Karpas-422 (cell line): ENCODE measurements around the gene MAN1C1. TPM values are rescaled to one million over a fixed set of nuclear protein-coding genes. Genes with fewer than 3 reads are reported as not detected.

Experiments used
- DNase-seq: peaks from one replicate; pipeline ENCODE4 v3.0.0-alpha.2; 2015
- H2AFZ ChIP-seq: fragments of 200-600 bp; sonication (generic); 2 replicates; pipeline ENCODE4 v1.6.1; 2014; ENCODE audit warnings: antibody characterized with exemption, low read length, mixed read lengths
- H3K27ac ChIP-seq: fragments of 200-600 bp; sonication (generic); 2 replicates; pipeline ENCODE4 v1.5.1; 2014; ENCODE audit warnings: mild to moderate bottlenecking, low read length, moderate library complexity
- H3K27me3 ChIP-seq: fragments of 200-600 bp; sonication (generic); 2 replicates; pipeline ENCODE4 v1.6.1; 2014; ENCODE audit warnings: low read length, mixed read lengths
- H3K36me3 ChIP-seq: fragments of 200-600 bp; sonication (generic); 2 replicates; pipeline ENCODE4 v1.6.1; 2014; ENCODE audit warnings: low read length, mixed read lengths; ENCODE audit not compliant: insufficient read depth
- H3K4me1 ChIP-seq: fragments of 200-600 bp; sonication (generic); 2 replicates; pipeline ENCODE4 v1.6.1; 2014; ENCODE audit warnings: mild to moderate bottlenecking, low read length, mixed read lengths
- H3K4me2 ChIP-seq: fragments of 200-600 bp; sonication (generic); 2 replicates; pipeline ENCODE4 v1.6.1; 2014; ENCODE audit warnings: low read length, low read depth, mild to moderate bottlenecking; ENCODE audit not compliant: poor library complexity, severe bottlenecking
- H3K4me3 ChIP-seq: fragments of 200-600 bp; sonication (generic); 2 replicates; pipeline ENCODE4 v1.5.1; 2014; ENCODE audit warnings: mild to moderate bottlenecking, antibody characterized with exemption, low read length, mixed read lengths
- H3K79me2 ChIP-seq: fragments of 200-600 bp; sonication (generic); 2 replicates; pipeline ENCODE4 v1.6.1; 2014; ENCODE audit warnings: mild to moderate bottlenecking, low read length, mixed read lengths
- H3K9ac ChIP-seq: fragments of 200-600 bp; sonication (generic); 2 replicates; pipeline ENCODE4 v1.6.0; 2014; ENCODE audit warnings: low read length
- H3K9me2 ChIP-seq: fragments of 200-600 bp; sonication (generic), shearing (Covaris generic); replicated peaks from 2 replicates; pipeline ENCODE4 v1.6.0; 2014; ENCODE audit warnings: mild to moderate bottlenecking, low read length, moderate library complexity; ENCODE audit not compliant: insufficient read depth
- H3K9me3 ChIP-seq: fragments of 300-700, 200-600 bp; sonication (generic); 2 replicates; pipeline ENCODE4 v1.6.1; 2014; ENCODE audit warnings: low read length, mixed read lengths
- H4K20me1 ChIP-seq: fragments of 200-600 bp; sonication (generic); 2 replicates; pipeline ENCODE4 v1.6.1; 2014; ENCODE audit warnings: mild to moderate bottlenecking, antibody characterized with exemption, low read length, low read depth; ENCODE audit not compliant: insufficient read depth
- total RNA-seq: library from RNA; depleted of rRNA; stranded (reverse); fragments of >200 nt; shearing (Covaris generic); gene quantifications from 2 replicates; pipeline ENCODE4 v1.2.3, GENCODE V29; 2014; ENCODE audit warnings: low replicate concordance

Gene MAN1C1
- total RNA-seq, 1 experiment from 2014 or later: not detected

DNA sequence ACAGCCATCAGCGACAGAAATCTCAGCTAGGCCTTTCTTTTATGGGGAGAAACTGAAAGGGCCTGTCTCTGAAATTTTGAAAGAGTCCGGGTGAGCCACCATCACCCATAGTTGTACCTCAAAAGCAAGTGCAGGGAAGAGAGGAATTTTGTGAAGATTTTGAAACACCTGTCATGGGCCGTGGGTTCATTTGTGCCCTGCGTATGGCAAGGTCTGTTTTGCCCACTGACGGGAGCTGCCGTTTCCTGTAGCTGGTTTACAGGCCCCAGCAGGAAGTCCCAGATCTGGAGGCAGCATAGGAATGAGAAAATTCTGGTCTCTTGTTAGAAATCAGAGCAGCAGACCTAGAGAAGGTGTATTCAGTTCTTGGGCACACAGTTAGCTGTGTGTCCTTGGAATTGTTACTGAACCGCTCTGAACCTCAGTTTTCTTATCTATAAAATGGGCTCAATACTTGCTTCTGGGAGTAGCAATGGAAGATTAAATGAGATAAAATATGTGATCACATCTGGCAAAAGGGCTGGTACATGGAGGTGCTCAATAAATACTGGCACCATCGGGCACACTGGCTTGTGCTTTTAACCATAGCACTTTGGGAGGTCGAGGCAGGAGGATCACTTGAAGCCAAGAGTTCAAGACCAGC is 52.5 kb downstream of the MAN1C1 start:
- H3K36me3 ChIP-seq: no peaks in the 10 kb centered on the region
- no peak overlapping the region for H3K4me3 ChIP-seq
- H2AFZ ChIP-seq: no peak overlapping the region
- no peak overlapping the region for H3K4me2 ChIP-seq
- H3K9ac ChIP-seq: no peak overlapping the region
- no peak for DNase-seq
- H3K9me3 ChIP-seq: no peaks in the 10 kb centered on the region
- no peaks in the 10 kb centered on the region for H3K9me2 ChIP-seq
- H3K27ac ChIP-seq: no peak overlapping the region
- H3K27me3 ChIP-seq: no peaks in the 10 kb centered on the region
- no peaks in the 10 kb centered on the region for H3K4me1 ChIP-seq
- no peaks in the 10 kb centered on the region for H4K20me1 ChIP-seq
- no peaks in the 10 kb centered on the region for H3K79me2 ChIP-seq

DNA sequence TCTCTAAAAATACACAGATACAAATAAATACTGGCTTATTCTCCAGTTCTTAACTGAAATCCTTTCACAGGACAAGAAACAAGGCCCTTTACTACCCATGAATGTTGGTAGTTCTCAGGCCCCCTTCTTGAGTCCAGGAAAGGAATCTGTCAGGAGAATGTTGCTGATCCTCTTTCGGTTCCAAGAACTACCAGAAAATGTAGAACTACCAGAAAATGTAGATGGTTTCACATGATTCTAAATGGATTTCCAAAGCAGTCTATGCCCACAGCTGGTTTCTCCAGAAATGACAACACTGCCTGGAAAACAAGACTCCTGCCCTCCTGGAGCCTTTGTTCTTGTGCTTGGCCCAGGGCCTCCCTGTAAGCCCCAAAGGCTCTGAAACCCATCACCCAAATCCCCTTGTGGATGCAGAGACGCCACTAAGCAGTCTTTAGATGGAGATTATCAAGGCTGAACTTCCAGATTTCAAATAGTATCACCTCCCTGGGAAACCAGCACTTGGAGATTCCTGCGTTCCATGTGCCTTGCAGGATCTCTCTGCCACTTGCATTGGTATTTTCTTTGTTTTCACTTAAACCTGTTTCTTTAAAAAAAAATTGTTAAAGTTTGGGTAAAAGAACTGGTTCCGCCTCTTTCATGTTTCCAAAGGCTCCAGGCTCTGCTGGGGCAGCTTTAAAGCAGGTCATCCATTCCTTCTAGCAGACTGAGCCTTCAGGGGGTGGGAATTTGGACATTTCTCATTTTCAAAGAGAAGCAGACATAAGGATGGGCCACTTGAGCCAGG is 53.4 kb downstream of the MAN1C1 start:
- Histone ChIP-seq H3K9me3 (no peaks in the 10 kb centered on the region), H3K4me2 (no peak overlapping the region), H4K20me1 (no peaks in the 10 kb centered on the region), H3K27me3 (no peaks in the 10 kb centered on the region), H2AFZ (no peak overlapping the region), H3K4me3 (no peak overlapping the region), H3K9ac (no peak overlapping the region), H3K79me2 (no peaks in the 10 kb centered on the region), H3K9me2 (no peaks in the 10 kb centered on the region), H3K4me1 (no peaks in the 10 kb centered on the region), H3K27ac (no peak overlapping the region), H3K36me3 (no peaks in the 10 kb centered on the region)
- no peak for DNase-seq

DNA sequence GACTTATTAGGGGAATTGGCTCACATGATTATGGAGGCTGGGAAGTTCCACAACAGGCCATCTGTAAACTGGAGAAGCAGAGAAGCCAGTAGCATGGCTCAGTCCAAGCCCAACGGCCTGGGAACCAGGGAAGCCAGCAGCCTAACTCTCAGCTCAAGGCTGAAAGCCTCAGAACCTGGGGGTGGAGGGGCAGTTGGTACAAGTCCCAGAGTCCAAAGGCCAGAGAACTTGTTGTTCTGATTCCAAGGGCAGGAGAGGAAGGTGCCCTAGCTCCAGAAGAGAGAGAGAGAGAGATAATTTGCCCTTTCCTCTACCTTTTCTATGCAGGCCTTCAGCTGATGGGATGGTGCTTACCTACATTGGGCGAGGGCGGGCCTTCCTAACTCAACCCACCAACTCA is 55.3 kb downstream of the MAN1C1 start:
- H3K9me2 ChIP-seq: no peaks in the 10 kb centered on the region
- no peak overlapping the region for H3K4me2 ChIP-seq
- H3K27me3 ChIP-seq: no peaks in the 10 kb centered on the region
- no peak overlapping the region for H3K27ac ChIP-seq
- no peaks in the 10 kb centered on the region for H3K36me3 ChIP-seq
- no peaks in the 10 kb centered on the region for H3K9me3 ChIP-seq
- no peaks in the 10 kb centered on the region for H3K79me2 ChIP-seq
- H3K4me3 ChIP-seq: no peak overlapping the region
- no peaks in the 10 kb centered on the region for H4K20me1 ChIP-seq
- no peaks in the 10 kb centered on the region for H3K4me1 ChIP-seq
- H3K9ac ChIP-seq: no peak overlapping the region
- no peak overlapping the region for H2AFZ ChIP-seq
- no peak for DNase-seq

DNA sequence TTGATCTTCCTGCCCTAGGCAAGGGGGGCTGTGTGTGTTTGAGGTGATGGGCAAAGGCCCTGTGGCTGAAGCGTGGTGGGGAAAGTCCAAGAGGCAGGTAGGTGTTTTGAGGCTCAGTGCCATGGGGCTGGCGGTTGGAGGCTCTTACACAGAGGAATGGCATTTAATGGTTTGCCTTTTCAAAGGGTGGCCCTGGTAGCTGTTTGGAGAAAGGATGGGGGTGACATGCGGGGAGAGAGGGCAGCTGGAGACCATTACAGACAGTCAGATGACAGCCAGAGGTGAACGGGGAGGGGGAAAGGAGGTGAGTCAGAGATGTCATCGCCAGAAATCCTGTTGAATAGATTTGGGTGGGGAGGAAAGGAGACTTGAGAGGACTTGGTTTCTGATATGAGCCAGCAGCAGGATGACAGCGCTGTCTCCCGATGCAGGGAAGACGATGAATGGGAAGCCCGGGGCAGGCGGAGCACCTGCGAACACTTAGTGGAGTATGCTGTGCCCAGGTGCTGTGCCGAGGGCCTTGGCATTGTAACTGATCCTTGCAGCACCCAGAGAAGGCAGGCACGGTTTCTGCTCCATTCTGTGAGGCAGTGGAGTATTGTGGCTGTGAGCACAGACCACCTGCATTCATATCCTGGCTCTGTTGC is 56.3 kb downstream of the MAN1C1 start:
- Histone ChIP-seq H3K9me3 (no peaks in the 10 kb centered on the region), H3K4me3 (no peak overlapping the region), H3K36me3 (no peaks in the 10 kb centered on the region), H3K79me2 (no peaks in the 10 kb centered on the region), H3K9ac (no peak overlapping the region), H3K27ac (no peak overlapping the region), H3K4me1 (no peaks in the 10 kb centered on the region), H3K27me3 (no peaks in the 10 kb centered on the region), H2AFZ (no peak overlapping the region), H3K9me2 (no peaks in the 10 kb centered on the region), H3K4me2 (no peak overlapping the region), H4K20me1 (no peaks in the 10 kb centered on the region)
- no peak for DNase-seq

DNA sequence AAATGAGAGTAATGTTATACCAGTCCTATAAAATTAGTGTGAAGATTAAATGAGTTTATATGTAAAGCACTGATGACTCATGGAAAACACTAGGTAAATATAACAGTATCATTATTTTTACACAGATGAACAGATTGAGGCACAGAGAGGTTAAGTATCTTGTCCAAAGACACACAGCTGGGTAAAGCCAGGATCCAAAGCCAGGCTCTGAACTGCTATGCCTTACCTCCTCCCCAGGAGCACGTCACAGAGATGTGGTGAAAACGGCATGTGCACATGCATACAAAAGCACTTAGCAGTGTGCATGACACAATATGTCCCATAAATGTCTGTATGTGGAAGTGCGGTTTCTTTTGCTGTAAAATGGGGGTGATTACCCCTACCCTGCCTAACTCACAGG is 56.9 kb downstream of the MAN1C1 start:
- Histone ChIP-seq H3K9ac (no peak overlapping the region), H3K36me3 (no peaks in the 10 kb centered on the region), H3K4me1 (no peaks in the 10 kb centered on the region), H3K9me3 (no peaks in the 10 kb centered on the region), H3K9me2 (no peaks in the 10 kb centered on the region), H4K20me1 (no peaks in the 10 kb centered on the region), H3K4me2 (no peak overlapping the region), H3K79me2 (no peaks in the 10 kb centered on the region), H3K4me3 (no peak overlapping the region), H3K27me3 (no peaks in the 10 kb centered on the region), H2AFZ (no peak overlapping the region), H3K27ac (no peak overlapping the region)
- DNase-seq: no peak

DNA sequence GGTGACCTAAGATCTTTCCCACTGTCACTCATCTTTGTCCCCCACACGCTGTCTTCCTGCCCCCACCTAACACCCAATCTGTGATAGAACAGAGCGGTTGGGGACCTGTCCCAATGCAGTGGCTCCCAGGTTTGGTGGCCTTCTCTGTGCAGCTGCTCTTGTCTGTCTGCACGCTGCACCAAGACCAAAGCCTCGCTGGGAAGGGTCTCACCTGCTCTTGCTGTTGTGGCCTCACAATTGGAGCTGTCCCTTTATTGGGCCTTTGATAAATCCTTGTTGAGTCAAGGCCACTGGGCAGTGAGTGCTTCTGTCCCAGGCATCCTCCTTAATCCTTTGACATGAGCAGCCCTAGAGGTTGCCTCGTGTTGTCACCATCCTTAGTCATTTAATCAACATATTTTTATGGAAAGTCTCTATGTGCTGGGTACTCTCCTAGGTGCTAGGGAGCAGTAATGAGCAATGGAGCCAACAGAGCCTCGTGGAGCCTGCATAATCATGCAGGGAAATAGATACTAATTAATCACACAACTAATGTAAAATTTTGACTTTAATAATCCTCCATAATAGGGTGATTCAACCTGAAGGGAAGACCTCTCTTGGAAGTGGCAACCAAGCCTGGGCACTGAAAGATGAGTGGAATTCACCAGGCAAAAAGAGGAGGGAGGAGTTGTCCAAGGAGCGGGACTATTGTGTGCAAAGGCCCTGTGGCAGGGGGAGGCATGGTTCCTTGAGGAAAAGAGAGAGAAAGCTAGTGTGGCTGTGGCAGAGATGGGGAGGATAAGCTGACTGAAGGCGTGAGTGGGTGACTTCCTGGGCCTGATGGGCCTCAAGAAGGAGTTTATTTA is 57.6 kb downstream of the MAN1C1 start:
- H4K20me1 ChIP-seq: no peaks in the 10 kb centered on the region
- no peak for DNase-seq
- H3K79me2 ChIP-seq: no peaks in the 10 kb centered on the region
- H3K27ac ChIP-seq: no peak overlapping the region
- H3K4me1 ChIP-seq: no peaks in the 10 kb centered on the region
- no peaks in the 10 kb centered on the region for H3K9me3 ChIP-seq
- no peak overlapping the region for H3K4me3 ChIP-seq
- H3K27me3 ChIP-seq: no peaks in the 10 kb centered on the region
- H3K9ac ChIP-seq: no peak overlapping the region
- H2AFZ ChIP-seq: no peak overlapping the region
- no peaks in the 10 kb centered on the region for H3K36me3 ChIP-seq
- H3K9me2 ChIP-seq: no peaks in the 10 kb centered on the region
- H3K4me2 ChIP-seq: no peak overlapping the region

DNA sequence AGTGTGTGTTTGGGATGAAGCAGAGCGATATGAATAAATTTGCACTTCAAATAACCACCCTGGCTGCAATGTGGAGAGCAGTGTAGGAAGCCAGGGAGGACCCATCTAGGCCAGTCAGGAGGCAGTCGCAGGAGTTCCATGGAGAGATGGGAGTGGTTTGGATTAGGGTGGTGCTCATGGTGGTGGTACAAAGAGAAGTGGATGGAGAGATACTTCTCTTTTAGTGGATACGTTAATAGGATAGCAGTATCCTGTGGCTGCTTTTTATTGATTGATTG is 58.2 kb downstream of the MAN1C1 start:
- Histone ChIP-seq H3K9ac (no peak overlapping the region), H3K9me2 (no peaks in the 10 kb centered on the region), H4K20me1 (no peaks in the 10 kb centered on the region), H3K79me2 (no peaks in the 10 kb centered on the region), H3K9me3 (no peaks in the 10 kb centered on the region), H3K27ac (no peak overlapping the region), H2AFZ (no peak overlapping the region), H3K4me1 (no peaks in the 10 kb centered on the region), H3K4me3 (no peak overlapping the region), H3K27me3 (no peaks in the 10 kb centered on the region), H3K4me2 (no peak overlapping the region), H3K36me3 (no peaks in the 10 kb centered on the region)
- no peak for DNase-seq
